ENCODE results near the gene SMIM41. TPM values are rescaled to one million over a fixed set of nuclear protein-coding genes. Genes with fewer than 3 reads are reported as not detected.

The SMIM41 gene
- total and polyA plus RNA-seq, 4 donors = 0.03 to 0.50 (median 0.24) TPM; not detected in 1

- no peaks in the 10 kb centered on the region for H3K9me3 ChIP-seq (ENCODE audit: control insufficient read depth in 4 of 4, low read length in 3 of 4)
- no peak overlapping the region for H3K27ac ChIP-seq (ENCODE audit: low read depth in 1 of 2, low read length in 2 of 2)
- H3K4me1 ChIP-seq (ENCODE audit: control insufficient read depth in 4 of 4, insufficient read depth in 4 of 4, low read length in 3 of 4) = peaks cover 0 to 19% (median 9%) of the 10 kb centered on the region in 4 donors
- 93% methylated on average over 15 of the region's 15 CpGs for WGBS
- no peak overlapping the region for H3K4me3 ChIP-seq (ENCODE audit: low read depth in 1 of 3, low read length in 3 of 3)
- H3K36me3 ChIP-seq (ENCODE audit: control insufficient read depth in 4 of 4, insufficient read depth in 3 of 4, low read depth in 1 of 4, low read length in 3 of 4) = no peaks in the 10 kb centered on the region
- no peak for TF ChIP-seq ZBTB33 (IDR thresholded peaks at IDR 0.05)
- no peak for TF ChIP-seq NR2F2 (IDR thresholded peaks at IDR 0.05)
- no peak for TF ChIP-seq CTCF (IDR thresholded peaks at IDR 0.05; ENCODE audit: low read depth, low read length, missing input control)
- no peak for TF ChIP-seq FOXA2 (IDR thresholded peaks at IDR 0.05)
- TF ChIP-seq RXRA (IDR thresholded peaks at IDR 0.05) = no peak
- TF ChIP-seq GABPA (IDR thresholded peaks at IDR 0.05 in 1 of 2, conservative IDR thresholded peaks at IDR 0.05 in 1 of 2) = no peak
- no peak for TF ChIP-seq SP1 (IDR thresholded peaks at IDR 0.05)
- TF ChIP-seq HNF4A (conservative IDR thresholded peaks at IDR 0.05) = no peak
- no peak for TF ChIP-seq FOXA1 (IDR thresholded peaks at IDR 0.05)
- no peak for TF ChIP-seq ATF3 (IDR thresholded peaks at IDR 0.05)
- no peak for TF ChIP-seq REST (IDR thresholded peaks at IDR 0.05)
- TF ChIP-seq JUND (IDR thresholded peaks at IDR 0.05) = no peak
- TF ChIP-seq EGR1 (IDR thresholded peaks at IDR 0.05; ENCODE audit: low read depth in 2 of 2) = no peak
- TF ChIP-seq RAD21 (IDR thresholded peaks at IDR 0.05) = no peak
- no peak for TF ChIP-seq TAF1 (conservative IDR thresholded peaks at IDR 0.05)
- no peak for TF ChIP-seq YY1 (IDR thresholded peaks at IDR 0.05)
- no peak for TF ChIP-seq MAX (IDR thresholded peaks at IDR 0.05)
- no peak for TF ChIP-seq HNF4G (IDR thresholded peaks at IDR 0.05)
- H3K9ac ChIP-seq (ENCODE audit: low read depth in 1 of 2, low read length in 2 of 2) = no peak overlapping the region
- H3K27me3 ChIP-seq (ENCODE audit: control insufficient read depth in 4 of 4, insufficient read depth in 4 of 4, low read length in 3 of 4) = no peaks in the 10 kb centered on the region
- DNase-seq (ENCODE audit: low spot score) = no peak
Measured at GRCh38 chr12:52096332-52097044, 17.0 kb downstream of the SMIM41 start.
